H1 (cell line): ENCODE data around the gene CD84. TPM values are rescaled to one million over a fixed set of nuclear protein-coding genes. Genes with fewer than 3 reads are reported as not detected.

Experiments
- CTCF ChIA-PET: fragments of 300-600 bp; sonication (Branson Sonifier 250); formaldehyde crosslinking; loops from one replicate; lab custom pipeline; 2021; ENCODE audit not compliant: partially characterized antibody; lab: Charles Lee
- POLR2A ChIA-PET: fragments of 300-600 bp; sonication (Branson Sonifier 250); formaldehyde crosslinking; loops from one replicate; lab custom pipeline; 2021; ENCODE audit warnings: inconsistent platforms; ENCODE audit not compliant: partially characterized antibody; lab: Charles Lee
- DNase-seq, 2 experiments: peaks; one replicate each; pipeline versions ENCODE4 v3.0.0 to v3.0.0-alpha.2; 2010 to 2022; ENCODE audit warnings: low spot score in 2 of 2, low read depth in 1 of 2, mixed read lengths in 1 of 2
- FAIRE-seq: peaks from 2 replicates; lab custom pipeline; 2011; peaks lifted over from hg19 to GRCh38; lab: Jason Lieb, UNC
- H2AFZ ChIP-seq: 2 replicates; pipeline ENCODE4 v1.8.1; 2012; ENCODE audit warnings: low read length, inconsistent platforms
- H2AK5ac ChIP-seq: 2 replicates; pipeline ENCODE4 v1.6.1; 2013; ENCODE audit warnings: low read depth, low read length
- H2BK120ac ChIP-seq: replicated peaks from 2 replicates; pipeline ENCODE3; 2013; ENCODE audit warnings: low read depth, low read length, inconsistent platforms
- H2BK12ac ChIP-seq: 2 replicates; pipeline ENCODE4 v1.6.1; 2013; ENCODE audit warnings: low read depth, low read length
- H2BK15ac ChIP-seq: 2 replicates; pipeline ENCODE4 v1.6.1; 2013; ENCODE audit warnings: low read length
- H2BK20ac ChIP-seq: 2 replicates; pipeline ENCODE4 v1.6.1; 2013; ENCODE audit warnings: low read length
- H2BK5ac ChIP-seq: 2 replicates; pipeline ENCODE4 v1.6.1; 2013; ENCODE audit warnings: low read depth, low read length
- H3K14ac ChIP-seq: 2 replicates; pipeline ENCODE4 v1.6.1; 2013; ENCODE audit warnings: inconsistent platforms; ENCODE audit not compliant: insufficient read length
- H3K18ac ChIP-seq: 2 replicates; pipeline ENCODE4 v1.6.1; 2013; ENCODE audit warnings: low read length; ENCODE audit errors: extremely low read depth
- H3K23ac ChIP-seq: 2 replicates; pipeline ENCODE4 v1.6.1; 2013; ENCODE audit warnings: inconsistent platforms; ENCODE audit not compliant: insufficient read length
- H3K23me2 ChIP-seq: 2 replicates; pipeline ENCODE4 v1.6.1; 2013; ENCODE audit warnings: low read depth, low read length
- H3K27ac ChIP-seq: 2 replicates; pipeline ENCODE4 v1.6.1; 2011; ENCODE audit warnings: low read depth, low read length, inconsistent platforms
- H3K27me3 ChIP-seq, 4 experiments: replicated peaks in 1 of 4; 1 replicate in 1 of 4; 2 replicates in 3 of 4; pipeline versions ENCODE4 v1.6.1 to v1.8.1; 2011 to 2013; ENCODE audit warnings: low read length in 3 of 4, mild to moderate bottlenecking in 3 of 4, inconsistent platforms in 2 of 4, mixed read lengths in 2 of 4, moderate library complexity in 1 of 4; ENCODE audit not compliant: control insufficient read depth in 3 of 4, insufficient read depth in 3 of 4; ENCODE audit errors: extremely low read depth in 1 of 4
- H3K36me3 ChIP-seq, 4 experiments: 2 replicates each; pipeline versions ENCODE4 v1.6.1 to v1.8.1; 2011 to 2013; ENCODE audit warnings: mild to moderate bottlenecking in 4 of 4, low read length in 3 of 4, moderate library complexity in 2 of 4, control low read depth in 1 of 4, inconsistent platforms in 1 of 4; ENCODE audit not compliant: insufficient read depth in 4 of 4, control insufficient read depth in 2 of 4
- H3K4ac ChIP-seq: replicated peaks from 2 replicates; pipeline ENCODE3; 2013; ENCODE audit warnings: low read length, low read depth, mixed read lengths, inconsistent platforms; ENCODE audit not compliant: insufficient read length
- H3K4me1 ChIP-seq, 4 experiments: replicated peaks in 1 of 4; 1 replicate in 1 of 4; 2 replicates in 3 of 4; pipeline versions ENCODE4 v1.6.1 to v1.8.1; 2011 to 2013; ENCODE audit warnings: low read length in 3 of 4, inconsistent platforms in 2 of 4, mixed read lengths in 1 of 4; ENCODE audit not compliant: insufficient read depth in 4 of 4, control insufficient read depth in 3 of 4
- H3K4me2 ChIP-seq, 2 experiments: 2 replicates each; pipeline versions ENCODE4 v1.6.1 to v1.8.1; 2011 to 2013; ENCODE audit warnings: low read depth in 2 of 2, low read length in 2 of 2, control low read depth in 1 of 2, inconsistent platforms in 1 of 2, mild to moderate bottlenecking in 1 of 2; ENCODE audit not compliant: insufficient read depth in 1 of 2
- H3K4me3 ChIP-seq, 4 experiments: fragments of 200-600, 300-600 bp in 1 of 4; sonication (generic), shearing (Covaris generic), sonication (Bioruptor Twin) in 1 of 4; 2 replicates each; pipeline versions ENCODE4 v1.5.1 to v1.8.1; 2011 to 2016; ENCODE audit warnings: low read length in 4 of 4, low read depth in 3 of 4, control low read depth in 2 of 4, inconsistent platforms in 2 of 4, mild to moderate bottlenecking in 2 of 4, mixed read lengths in 1 of 4, moderate library complexity in 1 of 4; ENCODE audit not compliant: insufficient read depth in 2 of 4; ENCODE audit errors: extremely low read depth in 1 of 4
- H3K56ac ChIP-seq: replicated peaks from 2 replicates; pipeline ENCODE3; 2013; ENCODE audit warnings: low read depth, mild to moderate bottlenecking, mixed read lengths, low read length, inconsistent platforms; ENCODE audit not compliant: insufficient read length
- H3K79me1 ChIP-seq: 2 replicates; pipeline ENCODE4 v1.6.1; 2013; ENCODE audit warnings: low read depth, low read length, control low read depth
- H3K79me2 ChIP-seq, 2 experiments: 2 replicates each; pipeline versions ENCODE4 v1.6.1 to v1.8.1; 2012 to 2013; ENCODE audit warnings: low read length in 2 of 2, mild to moderate bottlenecking in 2 of 2, inconsistent platforms in 1 of 2; ENCODE audit not compliant: insufficient read depth in 2 of 2, control insufficient read depth in 1 of 2
- H3K9ac ChIP-seq, 4 experiments: replicated peaks in 1 of 4; 1 replicate in 1 of 4; 2 replicates in 3 of 4; pipeline versions ENCODE4 v1.6.1 to v1.8.1; 2011 to 2013; ENCODE audit warnings: low read depth in 3 of 4, low read length in 3 of 4, control low read depth in 2 of 4, mild to moderate bottlenecking in 2 of 4, moderate library complexity in 2 of 4, inconsistent platforms in 1 of 4; ENCODE audit errors: extremely low read depth in 1 of 4
- H3K9me3 ChIP-seq, 2 experiments: 2 replicates each; pipeline versions ENCODE4 v1.6.1 to v1.8.1; 2012 to 2013; ENCODE audit warnings: mild to moderate bottlenecking in 2 of 2, moderate library complexity in 2 of 2, control low read depth in 1 of 2, inconsistent platforms in 1 of 2, low read depth in 1 of 2, low read length in 1 of 2, mixed read lengths in 1 of 2; ENCODE audit not compliant: insufficient read depth in 2 of 2
- H4K20me1 ChIP-seq, 2 experiments: replicated peaks in 1 of 2; 2 replicates each; pipeline versions ENCODE3 to v1.8.1; 2011 to 2013; ENCODE audit warnings: inconsistent platforms in 2 of 2, low read length in 2 of 2, mild to moderate bottlenecking in 1 of 2; ENCODE audit not compliant: insufficient read depth in 2 of 2, control insufficient read depth in 1 of 2
- H4K5ac ChIP-seq: 2 replicates; pipeline ENCODE4 v1.6.1; 2013; ENCODE audit warnings: low read length, low read depth, mixed read lengths, inconsistent platforms; ENCODE audit not compliant: insufficient read length
- H4K8ac ChIP-seq: 2 replicates; pipeline ENCODE4 v1.8.0; 2013; ENCODE audit warnings: mild to moderate bottlenecking, moderate library complexity, low read length, inconsistent platforms; ENCODE audit not compliant: insufficient read depth; ENCODE audit errors: extremely low read depth
- H4K91ac ChIP-seq: replicated peaks from 2 replicates; pipeline ENCODE3; 2013; ENCODE audit warnings: low read length, mixed read lengths, inconsistent platforms; ENCODE audit not compliant: insufficient read length
- BCL11A ChIP-seq, 2 experiments: IDR thresholded peaks; one replicate each; pipeline ENCODE4 v1.6.1; 2011; ENCODE audit warnings: low read depth in 2 of 2, low read length in 2 of 2, mild to moderate bottlenecking in 2 of 2
- BRCA1 ChIP-seq: IDR thresholded peaks from 2 replicates; pipeline ENCODE4 v1.6.1; 2012; ENCODE audit warnings: low read depth, low read length, improper control_type of control experiment
- CBX5 ChIP-seq: fragments of 300-800, 300-1000 bp; sonication (generic); IDR thresholded peaks from 2 replicates; pipeline ENCODE4 v1.7.1; 2016; ENCODE audit warnings: antibody characterized with exemption, low read length, low read depth
- CREB1 ChIP-seq: IDR thresholded peaks from 2 replicates; pipeline ENCODE4 v1.6.1; 2012; ENCODE audit warnings: inconsistent platforms
- EP300 ChIP-seq, 2 experiments: IDR thresholded peaks; 1 replicate in 1 of 2; 2 replicates in 1 of 2; pipeline ENCODE4 v1.6.1; 2011 to 2012; ENCODE audit warnings: low read depth in 2 of 2, low read length in 2 of 2, mild to moderate bottlenecking in 2 of 2, borderline replicate concordance in 1 of 2, inconsistent platforms in 1 of 2, moderate library complexity in 1 of 2
- KDM4A ChIP-seq: IDR thresholded peaks from one replicate; pipeline ENCODE4 v1.7.1; 2012; ENCODE audit warnings: low read depth, mild to moderate bottlenecking, moderate library complexity, low read length, inconsistent platforms; ENCODE audit not compliant: severe bottlenecking
- PHF8 ChIP-seq: fragments of 200-600 bp; sonication (generic); conservative IDR thresholded peaks from 2 replicates; pipeline ENCODE4 v1.7.1; 2012; ENCODE audit warnings: low read depth, mild to moderate bottlenecking, inconsistent platforms, low read length, moderate library complexity
- RAD21 ChIP-seq, 2 experiments: IDR thresholded peaks in 1 of 2; conservative IDR thresholded peaks in 1 of 2; 2 replicates each; pipeline ENCODE4 v1.6.1; 2011; ENCODE audit warnings: low read depth in 2 of 2, low read length in 2 of 2, improper control_type of control experiment in 1 of 2, inconsistent platforms in 1 of 2, mild to moderate bottlenecking in 1 of 2, moderate library complexity in 1 of 2
- SIN3A ChIP-seq, 2 experiments: IDR thresholded peaks in 1 of 2; conservative IDR thresholded peaks in 1 of 2; 2 replicates each; pipeline ENCODE4 v1.6.1; 2011 to 2012; ENCODE audit warnings: low read length in 2 of 2, improper control_type of control experiment in 1 of 2, low read depth in 1 of 2, mild to moderate bottlenecking in 1 of 2
- SIRT6 ChIP-seq: IDR thresholded peaks from one replicate; pipeline ENCODE4 v1.7.1; 2012; ENCODE audit warnings: low read length, inconsistent platforms
- TAF7 ChIP-seq: optimal IDR thresholded peaks from 2 replicates; pipeline ENCODE3; 2011; ENCODE audit warnings: low read depth, mild to moderate bottlenecking, inconsistent platforms, low read length, moderate library complexity, borderline replicate concordance
- YY1 ChIP-seq: IDR thresholded peaks from 2 replicates; pipeline ENCODE4 v1.6.1; 2011; ENCODE audit warnings: low read depth, mild to moderate bottlenecking, low read length
- WGBS, 2 experiments: shearing (Covaris generic) in 1 of 2; methylation state at CpG; one replicate each; pipeline versions ENCODE4 v1.1.6 to v1.1.7; 2013 to 2015; ENCODE audit warnings: low lambda C conversion rate in 2 of 2, mixed read lengths in 2 of 2, inconsistent platforms in 1 of 2, low coverage in 1 of 2, missing lambda C conversion rate in 1 of 2; ENCODE audit not compliant: insufficient replicate concordance in 2 of 2, insufficient coverage in 1 of 2, insufficient read length in 1 of 2; ENCODE audit errors: extremely low coverage in 1 of 2, missing lambda C conversion rate in 1 of 2; 5-methylcytosine and 5-hydroxymethylcytosine counted together
- polyA plus RNA-seq, 7 experiments: library from polyadenylated mRNA; depleted of rRNA in 3 of 7; stranded (reverse) in 5 of 7; unstranded in 2 of 7; fragments of >200 nt in 5 of 7; fragments of 200-250 nt in 2 of 7; gene quantifications; 1 replicate in 5 of 7; 2 replicates in 1 of 7; 4 replicates in 1 of 7; pipeline versions ENCODE4 v1.2.1 to v1.2.3, GENCODE V29; 2011 to 2013; ENCODE audit warnings: missing spikeins in 2 of 7, mixed read lengths in 2 of 7
- total RNA-seq: library from RNA; stranded (reverse); fragmentation: NEBNext Ultra II Directional; extraction: Animal tissue kit (Norgen Biotek cat#: 25700); gene quantifications from 2 replicates; pipeline ENCODE4 v1.2.1, GENCODE V29; 2021

CD84 gene
- total and polyA plus RNA-seq, 2 of the 8 experiments (the other 6 are each of a cell fraction or from before 2014, with no cell fraction given): not detected

GRCh38 chr1:160621633-160622413 lies 42.5 kb upstream of the CD84 start:
- no peak overlapping the region for H3K56ac ChIP-seq
- POLR2A ChIA-PET: no interaction called here
- H3K4me2 ChIP-seq: no peak overlapping the region
- TF ChIP-seq YY1 (no peak), EP300 (IDR thresholded peaks at IDR 0.05; ENCODE audit: borderline replicate concordance in 1 of 2, low read depth in 2 of 2, low read length in 2 of 2) (no peak), BRCA1 (no peak), CREB1 (no peak), CBX5 (no peak), SIN3A (conservative IDR thresholded peaks at IDR 0.05 in 1 of 2, IDR thresholded peaks at IDR 0.05 in 1 of 2; ENCODE audit: low read depth in 1 of 2, low read length in 2 of 2) (no peak), SIRT6 (no peak), RAD21 (IDR thresholded peaks at IDR 0.05 in 1 of 2, conservative IDR thresholded peaks at IDR 0.05 in 1 of 2; ENCODE audit: low read depth in 2 of 2, low read length in 2 of 2) (no peak), BCL11A (IDR thresholded peaks at IDR 0.05; ENCODE audit: low read depth in 2 of 2, low read length in 2 of 2) (no peak), KDM4A (no peak), TAF7 (no peak), PHF8 (no peak)

More at GRCh38 chr1:160621633-160622413, 42.5 kb upstream of the CD84 start:
- Histone ChIP-seq H3K4ac (no peak overlapping the region), H3K4me3 (no peak overlapping the region), H4K5ac (no peak overlapping the region), H2BK120ac (no peak overlapping the region), H3K14ac (no peak overlapping the region), H4K8ac (no peak overlapping the region; the same call in 1 of the 2 replicates), H3K18ac (no peak overlapping the region), H3K27ac (no peak overlapping the region), H2BK12ac (0 out of 2 replicates have a peak overlapping the region, but pooled peaks have one; percentile 32), H4K20me1 (no peaks in the 10 kb centered on the region), H3K4me1 (no peaks in the 10 kb centered on the region; a peak in 1 of 7 replicates), H3K27me3 (no peaks in the 10 kb centered on the region), H3K23me2 (no peaks in the 10 kb centered on the region; the same call in 1 of the 2 replicates), H4K91ac (no peak overlapping the region), H3K79me1 (no peaks in the 10 kb centered on the region), H3K9me3 (no peaks in the 10 kb centered on the region), H2BK20ac (no peak overlapping the region), H2AFZ (peak overlapping the region; percentile 45; the same call in 1 of the 2 replicates), H3K79me2 (no peaks in the 10 kb centered on the region), H3K23ac (no peak overlapping the region), H2BK5ac (no peak overlapping the region), H3K9ac (no peak overlapping the region), H3K36me3 (no peaks in the 10 kb centered on the region), H2AK5ac (no peak overlapping the region), H2BK15ac (no peak overlapping the region)
- FAIRE-seq: peak; percentile 24
- CTCF ChIA-PET: interaction anchor here (1.1 to 2.7 kb wide), 3 partner anchors 11 to 17 kb away, joined by 4 to 9 read pairs (median 4); no protein-coding TSS in a partner anchor
- 80% methylated on average over 8 of the region's 8 CpGs; no CpG with 5 or more reads in 1 of the 2 experiments for WGBS, 2 experiments
- DNase-seq: no peak
